Uterus (tissue), 4 donors: ENCODE measurements around the gene IQCE. TPM values are rescaled to one million over a fixed set of nuclear protein-coding genes. Genes with fewer than 3 reads are reported as not detected.

Experiments used
- DNase-seq, 2 donors: peaks; one replicate each; pipeline ENCODE4 v3.0.0-alpha.2; 2019 to 2020
- H3K27ac ChIP-seq, 2 donors: fragments of 200-600 bp; sonication (generic); 1 replicate in 1 of 2; 2 replicates in 1 of 2; pipeline ENCODE4 v1.5.1; 2016 to 2018
- H3K27me3 ChIP-seq, 2 donors: fragments of 200-600 bp; sonication (generic); one replicate each; pipeline ENCODE4 v1.5.1; 2018 to 2019; ENCODE audit warnings: control low read depth in 1 of 2
- H3K36me3 ChIP-seq, 2 donors: fragments of 200-600 bp; sonication (generic); one replicate each; pipeline ENCODE4 v1.5.1; 2019; ENCODE audit warnings: control low read depth in 1 of 2
- H3K4me1 ChIP-seq, 2 donors: fragments of 200-600 bp; sonication (generic); one replicate each; pipeline ENCODE4 v1.5.1; 2018 to 2019; ENCODE audit warnings: control low read depth in 1 of 2
- H3K4me3 ChIP-seq, 2 donors: fragments of 200-600 bp; sonication (generic); 1 replicate in 1 of 2; 2 replicates in 1 of 2; pipeline ENCODE4 v1.5.1; 2018 to 2019; ENCODE audit warnings: mild to moderate bottlenecking in 1 of 2
- H3K9me3 ChIP-seq, 2 donors: fragments of 200-600 bp; sonication (generic); one replicate each; pipeline ENCODE4 v1.5.1; 2019; ENCODE audit warnings: control low read depth in 1 of 2
- CTCF ChIP-seq, 4 experiments: fragments of 200-600 bp in 2 of 4; fragments of 450-650 bp in 2 of 4; sonication (generic) in 2 of 4; IDR thresholded peaks; one replicate each; pipeline ENCODE4 v1.5.1; 2016 to 2019; ENCODE audit warnings: antibody characterized with exemption in 4 of 4, mild to moderate bottlenecking in 2 of 4, moderate library complexity in 1 of 4
- POLR2A ChIP-seq, 2 donors: fragments of 450-650 bp; IDR thresholded peaks; one replicate each; pipeline ENCODE4 v1.6.1; 2016; ENCODE audit warnings: antibody characterized with exemption in 2 of 2, mild to moderate bottlenecking in 1 of 2, moderate library complexity in 1 of 2
- intact Hi-C: fragments of 100-400 bp; cut with DNase I; formaldehyde crosslinking; loops from one replicate; pipeline ENCODE4 v1.15.1; 2023; ENCODE audit warnings: low total_unique reads
- total RNA-seq, 4 donors: library from RNA; depleted of rRNA in 3 of 4; stranded (reverse); fragments of >200 nt in 3 of 4; gene quantifications; one replicate each; pipeline versions ENCODE4 v1.1.0 to v1.2.4, GENCODE V29; 2014 to 2023
- donor health status: DM: yes; HTN: yes; CAD: no.

IQCE gene
- total RNA-seq, 4 donors from 2014 or later = 6.8 to 28.0 (median 16.9) TPM

GRCh38 chr7:2573761-2574160, 15.0 kb downstream of the IQCE start:
- Histone ChIP-seq H3K27me3 (no peaks in the 10 kb centered on the region), H3K4me1 (no peaks in the 10 kb centered on the region), H3K9me3 (no peaks in the 10 kb centered on the region), H3K27ac (no peak overlapping the region), H3K4me3 (no peak overlapping the region), H3K36me3 (no peaks in the 10 kb centered on the region)
- TF ChIP-seq POLR2A (IDR thresholded peaks at IDR 0.05) (no peak), CTCF (IDR thresholded peaks at IDR 0.05) (no peak)
- no peak for DNase-seq
- intact Hi-C loops = no loop called here

GRCh38 chr7:2575046-2575732, 16.4 kb downstream of the IQCE start:
- H3K36me3 ChIP-seq = no peaks in the 10 kb centered on the region
- H3K9me3 ChIP-seq = no peaks in the 10 kb centered on the region
- no peak overlapping the region for H3K27ac ChIP-seq
- TF ChIP-seq CTCF (IDR thresholded peaks at IDR 0.05) = no peak
- no peak for TF ChIP-seq POLR2A (IDR thresholded peaks at IDR 0.05)
- no peak for DNase-seq
- intact Hi-C loops = no loop called here
- no peaks in the 10 kb centered on the region for H3K27me3 ChIP-seq
- no peak overlapping the region for H3K4me3 ChIP-seq
- H3K4me1 ChIP-seq = no peaks in the 10 kb centered on the region

DNA sequence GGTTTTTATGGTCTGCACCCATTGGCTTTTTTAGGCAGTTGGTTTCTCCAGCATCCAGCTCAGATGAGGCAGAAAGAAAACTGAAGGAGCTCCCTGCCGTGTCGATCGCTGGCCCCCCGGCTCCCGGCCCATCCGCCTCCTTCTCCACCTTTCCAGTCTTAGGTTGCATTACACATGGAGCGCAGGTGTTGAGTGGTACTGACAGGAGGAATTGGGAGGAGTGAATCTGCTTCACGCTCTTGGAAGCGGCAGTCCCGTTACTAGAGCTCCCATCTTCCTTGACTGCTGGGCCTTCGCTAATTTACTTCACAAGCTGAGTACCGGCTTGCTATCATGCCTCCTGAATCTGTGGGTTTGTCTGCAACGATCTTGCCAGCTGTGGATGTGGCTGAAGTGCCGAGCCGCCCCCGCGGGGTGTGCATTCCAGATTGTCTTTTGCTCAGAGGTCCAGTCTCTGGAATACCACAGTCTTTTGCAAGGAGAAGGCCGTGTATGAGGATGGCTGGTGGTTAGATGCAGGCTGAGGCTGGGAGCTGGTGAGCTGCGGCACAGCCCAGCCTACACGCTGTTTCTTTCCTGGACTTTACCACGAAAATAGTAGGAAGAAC, 17.1 kb downstream of the IQCE start:
- H3K9me3 ChIP-seq = no peaks in the 10 kb centered on the region
- H3K4me3 ChIP-seq = no peak overlapping the region
- H3K4me1 ChIP-seq = no peaks in the 10 kb centered on the region
- no peaks in the 10 kb centered on the region for H3K36me3 ChIP-seq
- no peaks in the 10 kb centered on the region for H3K27me3 ChIP-seq
- no peak for TF ChIP-seq CTCF (IDR thresholded peaks at IDR 0.05)
- TF ChIP-seq POLR2A (IDR thresholded peaks at IDR 0.05) = no peak
- intact Hi-C loops = no loop called here
- no peak for DNase-seq
- H3K27ac ChIP-seq = no peak overlapping the region

- intact Hi-C loops = no loop called here
- no peak for DNase-seq
- no peaks in the 10 kb centered on the region for H3K27me3 ChIP-seq
- no peaks in the 10 kb centered on the region for H3K9me3 ChIP-seq
- no peak overlapping the region for H3K27ac ChIP-seq
- no peaks in the 10 kb centered on the region for H3K4me1 ChIP-seq
- TF ChIP-seq POLR2A (IDR thresholded peaks at IDR 0.05) (no peak), CTCF (IDR thresholded peaks at IDR 0.05) (no peak)
- H3K36me3 ChIP-seq = no peaks in the 10 kb centered on the region
- H3K4me3 ChIP-seq = no peak overlapping the region
Measured at GRCh38 chr7:2576742-2577491, 18.1 kb downstream of the IQCE start.
